ENCODE data around the gene SLC2A6. TPM values are rescaled to one million over a fixed set of nuclear protein-coding genes. Genes with fewer than 3 reads are reported as not detected.

Gene SLC2A6
- polyA plus RNA-seq, 4 donors: 0.89 to 2.5 (median 1.5) TPM

- WGBS, 3 donors: 36 to 73% (median 54%) methylated on average over 5 of the region's 5 CpGs
- Histone ChIP-seq H3K4me1 (ENCODE audit: control insufficient read depth in 3 of 3, insufficient read depth in 2 of 3, low read depth in 1 of 3, low read length in 2 of 3) (no peaks in the 10 kb centered on the region), H3K27me3 (ENCODE audit: control insufficient read depth in 3 of 3, insufficient read depth in 3 of 3, low read length in 3 of 3) (no peaks in the 10 kb centered on the region), H3K9me3 (ENCODE audit: control insufficient read depth in 2 of 2, insufficient read depth in 1 of 2, low read depth in 1 of 2, low read length in 1 of 2) (no peaks in the 10 kb centered on the region), H3K27ac (ENCODE audit: low read depth in 1 of 3, low read length in 2 of 3) (no peak overlapping the region), H3K4me3 (ENCODE audit: low read depth in 1 of 3, low read length in 3 of 3) (no peak overlapping the region), H3K36me3 (ENCODE audit: control insufficient read depth in 3 of 3, insufficient read depth in 2 of 3, low read depth in 1 of 3, low read length in 3 of 3) (no peaks in the 10 kb centered on the region)
- no peak for DNase-seq
- FAIRE-seq: no peak
These were observed 39.3 kb upstream of the SLC2A6 start for GRCh38 chr9:133518200-133518599.

GRCh38 chr9:133517711-133518110, 38.8 kb upstream of the SLC2A6 start:
- 72 to 81% (median 77%) methylated on average over 8 of the region's 8 CpGs for WGBS, 3 donors
- DNase-seq (no peak), FAIRE-seq (no peak)
- H3K27ac ChIP-seq (ENCODE audit: low read depth in 1 of 3, low read length in 2 of 3): no peak overlapping the region
- H3K27me3 ChIP-seq (ENCODE audit: control insufficient read depth in 3 of 3, insufficient read depth in 3 of 3, low read length in 3 of 3): no peaks in the 10 kb centered on the region
- H3K4me3 ChIP-seq (ENCODE audit: low read depth in 1 of 3, low read length in 3 of 3): no peak overlapping the region
- H3K9me3 ChIP-seq (ENCODE audit: control insufficient read depth in 2 of 2, insufficient read depth in 1 of 2, low read depth in 1 of 2, low read length in 1 of 2): no peaks in the 10 kb centered on the region
- H3K36me3 ChIP-seq (ENCODE audit: control insufficient read depth in 3 of 3, insufficient read depth in 2 of 3, low read depth in 1 of 3, low read length in 3 of 3): no peaks in the 10 kb centered on the region
- no peaks in the 10 kb centered on the region for H3K4me1 ChIP-seq (ENCODE audit: control insufficient read depth in 3 of 3, insufficient read depth in 2 of 3, low read depth in 1 of 3, low read length in 2 of 3)

- no peak for DNase-seq
- H3K27me3 ChIP-seq (ENCODE audit: control insufficient read depth in 3 of 3, insufficient read depth in 3 of 3, low read length in 3 of 3): no peaks in the 10 kb centered on the region
- WGBS, 3 donors: 83 to 91% (median 86%) methylated on average over 9 of the region's 9 CpGs
These were observed 38.1 kb upstream of the SLC2A6 start for GRCh38 chr9:133516961-133517350.

GRCh38 chr9:133516256-133516960, 37.5 kb upstream of the SLC2A6 start:
- no peak for DNase-seq
- WGBS, 3 donors: 60 to 76% (median 64%) methylated on average over 11 of the region's 11 CpGs
- Histone ChIP-seq H3K36me3 (ENCODE audit: control insufficient read depth in 3 of 3, insufficient read depth in 2 of 3, low read depth in 1 of 3, low read length in 3 of 3) (no peaks in the 10 kb centered on the region), H3K27ac (ENCODE audit: low read depth in 1 of 3, low read length in 2 of 3) (no peak overlapping the region), H3K27me3 (ENCODE audit: control insufficient read depth in 3 of 3, insufficient read depth in 3 of 3, low read length in 3 of 3) (no peaks in the 10 kb centered on the region), H3K4me3 (ENCODE audit: low read depth in 1 of 3, low read length in 3 of 3) (no peak overlapping the region), H3K9me3 (ENCODE audit: control insufficient read depth in 2 of 2, insufficient read depth in 1 of 2, low read depth in 1 of 2, low read length in 1 of 2) (no peaks in the 10 kb centered on the region), H3K4me1 (ENCODE audit: control insufficient read depth in 3 of 3, insufficient read depth in 2 of 3, low read depth in 1 of 3, low read length in 2 of 3) (no peaks in the 10 kb centered on the region)
- FAIRE-seq: no peak

More at GRCh38 chr9:133516961-133517350, 38.1 kb upstream of the SLC2A6 start:
- Histone ChIP-seq H3K36me3 (ENCODE audit: control insufficient read depth in 3 of 3, insufficient read depth in 2 of 3, low read depth in 1 of 3, low read length in 3 of 3) (no peaks in the 10 kb centered on the region), H3K27ac (ENCODE audit: low read depth in 1 of 3, low read length in 2 of 3) (no peak overlapping the region), H3K4me1 (ENCODE audit: control insufficient read depth in 3 of 3, insufficient read depth in 2 of 3, low read depth in 1 of 3, low read length in 2 of 3) (no peaks in the 10 kb centered on the region), H3K4me3 (ENCODE audit: low read depth in 1 of 3, low read length in 3 of 3) (no peak overlapping the region), H3K9me3 (ENCODE audit: control insufficient read depth in 2 of 2, insufficient read depth in 1 of 2, low read depth in 1 of 2, low read length in 1 of 2) (no peaks in the 10 kb centered on the region)
- FAIRE-seq: no peak

- FAIRE-seq (no peak), DNase-seq (no peak)
- H3K4me3 ChIP-seq (ENCODE audit: low read depth in 1 of 3, low read length in 3 of 3): no peak overlapping the region
- H3K27me3 ChIP-seq (ENCODE audit: control insufficient read depth in 3 of 3, insufficient read depth in 3 of 3, low read length in 3 of 3): no peaks in the 10 kb centered on the region
- no peak overlapping the region for H3K27ac ChIP-seq (ENCODE audit: low read depth in 1 of 3, low read length in 2 of 3)
- 85 to 91% (median 90%) methylated on average over 16 to 17 of the region's 17 CpGs for WGBS, 3 donors
- H3K36me3 ChIP-seq (ENCODE audit: control insufficient read depth in 3 of 3, insufficient read depth in 2 of 3, low read depth in 1 of 3, low read length in 3 of 3): no peaks in the 10 kb centered on the region
- H3K9me3 ChIP-seq (ENCODE audit: control insufficient read depth in 2 of 2, insufficient read depth in 1 of 2, low read depth in 1 of 2, low read length in 1 of 2): no peaks in the 10 kb centered on the region
- no peaks in the 10 kb centered on the region for H3K4me1 ChIP-seq (ENCODE audit: control insufficient read depth in 3 of 3, insufficient read depth in 2 of 3, low read depth in 1 of 3, low read length in 2 of 3)
These were observed 36.8 kb upstream of the SLC2A6 start for GRCh38 chr9:133515615-133516255.

GRCh38 chr9:133515240-133515610, 36.3 kb upstream of the SLC2A6 start:
- DNase-seq (no peak), FAIRE-seq (no peak)
- 67 to 84% (median 74%) methylated on average over 9 to 10 of the region's 10 CpGs for WGBS, 3 donors
- H3K36me3 ChIP-seq (ENCODE audit: control insufficient read depth in 3 of 3, insufficient read depth in 2 of 3, low read depth in 1 of 3, low read length in 3 of 3): no peaks in the 10 kb centered on the region
- H3K27ac ChIP-seq (ENCODE audit: low read depth in 1 of 3, low read length in 2 of 3): no peak overlapping the region
- H3K9me3 ChIP-seq (ENCODE audit: control insufficient read depth in 2 of 2, insufficient read depth in 1 of 2, low read depth in 1 of 2, low read length in 1 of 2): no peaks in the 10 kb centered on the region
- no peaks in the 10 kb centered on the region for H3K4me1 ChIP-seq (ENCODE audit: control insufficient read depth in 3 of 3, insufficient read depth in 2 of 3, low read depth in 1 of 3, low read length in 2 of 3)
- H3K4me3 ChIP-seq (ENCODE audit: low read depth in 1 of 3, low read length in 3 of 3): no peak overlapping the region
- H3K27me3 ChIP-seq (ENCODE audit: control insufficient read depth in 3 of 3, insufficient read depth in 3 of 3, low read length in 3 of 3): no peaks in the 10 kb centered on the region

GRCh38 chr9:133514460-133515239, 35.8 kb upstream of the SLC2A6 start:
- no peaks in the 10 kb centered on the region for H3K9me3 ChIP-seq (ENCODE audit: control insufficient read depth in 2 of 2, insufficient read depth in 1 of 2, low read depth in 1 of 2, low read length in 1 of 2)
- no peaks in the 10 kb centered on the region for H3K36me3 ChIP-seq (ENCODE audit: control insufficient read depth in 3 of 3, insufficient read depth in 2 of 3, low read depth in 1 of 3, low read length in 3 of 3)
- FAIRE-seq: no peak
- H3K4me1 ChIP-seq (ENCODE audit: control insufficient read depth in 3 of 3, insufficient read depth in 2 of 3, low read depth in 1 of 3, low read length in 2 of 3): peaks cover 0 to 2% (median 2%) of the 10 kb centered on the region in 3 donors
- H3K27me3 ChIP-seq (ENCODE audit: control insufficient read depth in 3 of 3, insufficient read depth in 3 of 3, low read length in 3 of 3): no peaks in the 10 kb centered on the region
- no peak for DNase-seq
- WGBS, 3 donors: 34 to 49% (median 44%) methylated on average over 12 to 14 of the region's 14 CpGs
- no peak overlapping the region for H3K4me3 ChIP-seq (ENCODE audit: low read depth in 1 of 3, low read length in 3 of 3)
- no peak overlapping the region for H3K27ac ChIP-seq (ENCODE audit: low read depth in 1 of 3, low read length in 2 of 3)

- Histone ChIP-seq H3K4me3 (ENCODE audit: low read depth in 1 of 3, low read length in 3 of 3) (no peak overlapping the region), H3K36me3 (ENCODE audit: control insufficient read depth in 3 of 3, insufficient read depth in 2 of 3, low read depth in 1 of 3, low read length in 3 of 3) (no peaks in the 10 kb centered on the region), H3K27me3 (ENCODE audit: control insufficient read depth in 3 of 3, insufficient read depth in 3 of 3, low read length in 3 of 3) (peaks cover 0 to 5% (median 0%) of the 10 kb centered on the region in 3 donors), H3K4me1 (ENCODE audit: control insufficient read depth in 3 of 3, insufficient read depth in 2 of 3, low read depth in 1 of 3, low read length in 2 of 3) (peaks cover 0 to 8% (median 4%) of the 10 kb centered on the region in 3 donors), H3K9me3 (ENCODE audit: control insufficient read depth in 2 of 2, insufficient read depth in 1 of 2, low read depth in 1 of 2, low read length in 1 of 2) (no peaks in the 10 kb centered on the region), H3K27ac (ENCODE audit: low read depth in 1 of 3, low read length in 2 of 3) (no peak overlapping the region)
- 53 to 70% (median 65%) methylated on average over 28 of the region's 28 CpGs for WGBS, 3 donors
- FAIRE-seq (no peak), DNase-seq (no peak)
These were observed 34.6 kb upstream of the SLC2A6 start for GRCh38 chr9:133513214-133514100.

All from small intestine (tissue), 7 donors.